Subcutaneous abdominal adipose tissue (tissue), 5 donors: Measurements from ENCODE around the gene CFAP57.

Experiments
- H3K27ac ChIP-seq: one replicate; pipeline ENCODE4 v1.7.0; 2013; ENCODE audit warnings: low read depth, mild to moderate bottlenecking, inconsistent platforms, low read length, moderate library complexity
- H3K27me3 ChIP-seq, 5 donors: one replicate each; pipeline ENCODE4 v1.7.0; 2013; ENCODE audit warnings: low read length in 5 of 5, inconsistent platforms in 1 of 5; ENCODE audit not compliant: control insufficient read depth in 5 of 5, insufficient read depth in 4 of 5
- H3K36me3 ChIP-seq, 5 donors: one replicate each; pipeline ENCODE4 v1.7.0; 2013; ENCODE audit warnings: low read length in 5 of 5; ENCODE audit not compliant: control insufficient read depth in 5 of 5, insufficient read depth in 5 of 5
- H3K4me1 ChIP-seq, 5 donors: one replicate each; pipeline ENCODE4 v1.7.0; 2013; ENCODE audit warnings: low read length in 5 of 5, mild to moderate bottlenecking in 3 of 5, moderate library complexity in 1 of 5; ENCODE audit not compliant: control insufficient read depth in 5 of 5, insufficient read depth in 5 of 5
- H3K4me3 ChIP-seq, 5 donors: one replicate each; pipeline ENCODE4 v1.7.0; 2013; ENCODE audit warnings: low read length in 5 of 5, low read depth in 1 of 5
- H3K9ac ChIP-seq, 5 donors: one replicate each; pipeline ENCODE4 v1.7.0; 2013; ENCODE audit warnings: low read length in 5 of 5, mild to moderate bottlenecking in 4 of 5, moderate library complexity in 3 of 5
- H3K9me3 ChIP-seq, 5 donors: one replicate each; pipeline ENCODE4 v1.7.0; 2013; ENCODE audit warnings: low read length in 5 of 5; ENCODE audit not compliant: control insufficient read depth in 5 of 5
- donor health status: healthy.
- donor health status: healthy.
- donor health status: healthy.
- donor health status: healthy.
- donor health status: healthy.

The CFAP57 gene

DNA sequence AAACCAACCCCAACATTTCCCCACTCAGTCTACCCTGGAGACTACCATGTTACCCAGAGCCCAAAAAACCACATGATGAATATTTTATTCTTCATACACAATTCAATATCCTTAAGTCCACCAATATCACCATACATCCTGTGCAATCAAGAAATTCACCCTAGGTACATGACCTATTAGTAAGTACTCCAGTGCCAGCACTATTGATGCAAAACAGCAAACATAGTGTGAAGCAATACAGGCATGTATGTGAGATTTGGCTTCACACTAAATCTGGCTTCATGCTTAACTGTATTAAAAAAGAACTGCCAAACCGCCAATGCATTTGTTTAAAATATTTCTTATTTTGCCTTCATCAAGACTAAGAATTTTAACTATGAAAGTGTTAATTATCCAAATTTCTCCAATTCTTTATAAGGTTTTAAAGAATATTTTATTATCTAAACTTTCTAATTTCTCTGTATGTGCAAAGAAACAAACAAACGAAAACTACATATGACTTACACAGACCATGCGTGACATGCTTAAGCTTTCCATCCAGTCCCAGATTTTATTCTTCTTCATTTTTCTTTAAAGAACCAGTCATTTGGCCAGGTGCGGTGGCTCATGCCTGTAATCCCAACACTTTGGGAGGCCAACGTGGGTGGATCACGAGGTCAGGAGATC is 75.3 kb downstream of the CFAP57 start:
- Histone ChIP-seq H3K9ac (no peak overlapping the region), H3K36me3 (no peaks in the 10 kb centered on the region), H3K4me3 (no peak overlapping the region), H3K4me1 (peaks cover 0 to 12% (median 5%) of the 10 kb centered on the region in 5 donors), H3K9me3 (peaks cover 0 to 10% (median 0%) of the 10 kb centered on the region in 5 donors), H3K27ac (no peak overlapping the region), H3K27me3 (no peaks in the 10 kb centered on the region)

DNA sequence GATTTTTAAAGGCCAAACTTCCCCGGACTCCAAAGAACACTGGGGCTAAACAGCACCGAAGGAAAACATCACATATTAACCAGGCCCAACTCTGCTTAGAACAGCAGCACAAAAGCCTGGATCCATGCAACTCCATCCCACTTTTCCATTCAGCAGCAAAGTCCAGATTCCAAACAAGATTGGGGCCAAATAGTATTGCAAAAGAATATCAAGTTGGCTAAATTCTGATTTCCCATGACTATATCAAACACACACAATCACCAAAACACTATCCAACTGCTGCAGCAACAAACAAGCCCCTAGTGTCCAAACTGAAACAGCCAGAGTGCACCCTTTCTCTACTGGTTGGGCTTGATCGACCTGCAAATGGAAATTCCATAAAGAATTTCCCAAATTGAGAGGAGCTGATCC is 78.2 kb downstream of the CFAP57 start:
- no peak overlapping the region for H3K9ac ChIP-seq
- no peaks in the 10 kb centered on the region for H3K36me3 ChIP-seq
- H3K9me3 ChIP-seq = peaks cover 0 to 10% (median 0%) of the 10 kb centered on the region in 5 donors

DNA sequence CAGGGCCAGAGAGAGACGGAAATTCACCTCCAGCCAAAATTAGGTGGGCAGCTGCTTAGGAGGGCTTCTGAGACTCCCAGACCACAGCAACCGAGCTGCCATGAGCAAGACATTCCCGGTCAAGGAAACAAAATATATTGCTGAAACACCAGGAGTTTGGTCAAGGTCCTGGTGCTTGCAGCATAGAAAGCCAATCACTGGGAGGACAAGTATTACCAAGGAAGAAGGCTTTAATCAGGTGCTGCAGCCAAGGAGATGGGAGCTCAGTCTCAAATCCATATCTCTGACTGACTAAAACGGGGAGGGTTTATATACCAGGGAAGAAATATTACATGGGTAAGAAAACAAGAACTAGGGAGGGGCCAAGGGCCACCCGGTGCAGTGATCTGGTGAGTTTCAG is 78.9 kb downstream of the CFAP57 start:
- peaks cover 0 to 17% (median 9%) of the 10 kb centered on the region in 5 donors for H3K4me1 ChIP-seq

More for the DNA sequence above, 78.2 kb downstream of the CFAP57 start:
- no peaks in the 10 kb centered on the region for H3K27me3 ChIP-seq
- no peak overlapping the region for H3K4me3 ChIP-seq
- no peak overlapping the region for H3K27ac ChIP-seq
- peaks cover 0 to 14% (median 7%) of the 10 kb centered on the region in 5 donors for H3K4me1 ChIP-seq

DNA sequence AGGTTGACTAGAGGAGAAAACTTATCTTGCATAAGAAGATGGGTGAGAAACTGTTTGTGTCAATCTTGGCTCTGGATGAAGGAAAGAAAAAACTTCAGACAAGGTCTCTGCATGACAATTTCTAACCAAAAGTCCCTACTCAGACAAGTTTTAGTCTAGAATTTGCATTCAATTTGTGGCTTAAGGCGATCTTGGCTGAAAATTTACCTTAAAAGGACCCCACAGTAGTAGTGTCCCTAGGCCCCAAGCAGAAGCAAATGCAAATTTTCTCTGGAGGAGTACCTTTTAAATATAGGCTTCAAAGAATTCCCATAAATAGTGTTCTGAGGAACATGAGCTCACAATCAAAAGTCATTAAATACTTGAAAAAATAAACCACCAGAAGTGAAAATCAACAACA is 80.1 kb downstream of the CFAP57 start:
- no peak overlapping the region for H3K4me3 ChIP-seq
- H3K27me3 ChIP-seq = no peaks in the 10 kb centered on the region
- H3K4me1 ChIP-seq = peaks cover 0 to 17% (median 9%) of the 10 kb centered on the region in 5 donors
- H3K27ac ChIP-seq = no peak overlapping the region
- H3K9me3 ChIP-seq = peaks cover 0 to 5% (median 0%) of the 10 kb centered on the region in 5 donors
- H3K9ac ChIP-seq = no peak overlapping the region
- no peaks in the 10 kb centered on the region for H3K36me3 ChIP-seq

More for the DNA sequence above, 78.9 kb downstream of the CFAP57 start:
- Histone ChIP-seq H3K36me3 (no peaks in the 10 kb centered on the region), H3K4me3 (no peak overlapping the region), H3K27me3 (no peaks in the 10 kb centered on the region), H3K9ac (no peak overlapping the region), H3K27ac (no peak overlapping the region), H3K9me3 (peaks cover 0 to 10% (median 0%) of the 10 kb centered on the region in 5 donors)

DNA sequence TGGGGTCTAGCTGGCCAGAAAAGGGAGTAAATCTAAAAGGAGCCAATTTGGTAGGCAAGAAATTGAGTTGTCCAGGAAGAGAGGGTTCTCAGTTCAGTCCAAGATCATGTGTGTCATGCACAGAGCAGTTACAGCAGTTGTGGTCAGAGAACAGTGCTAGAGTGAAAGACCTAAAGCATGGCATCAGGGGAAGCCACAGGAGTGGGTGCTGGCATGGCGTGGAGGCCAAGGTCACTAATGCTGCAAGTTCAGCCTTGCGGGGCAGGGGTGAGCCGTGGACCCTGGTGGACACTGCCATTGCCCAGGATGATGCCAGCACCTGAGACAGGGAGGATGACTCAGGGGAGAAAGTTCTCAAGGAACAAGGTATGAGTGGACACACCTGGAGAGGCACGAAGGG is 81.0 kb downstream of the CFAP57 start:
- Histone ChIP-seq H3K4me1 (peaks cover 2 to 22% (median 9%) of the 10 kb centered on the region in 5 donors), H3K36me3 (no peaks in the 10 kb centered on the region), H3K4me3 (no peak overlapping the region), H3K9me3 (no peaks in the 10 kb centered on the region), H3K9ac (no peak overlapping the region), H3K27ac (no peak overlapping the region), H3K27me3 (no peaks in the 10 kb centered on the region)

DNA sequence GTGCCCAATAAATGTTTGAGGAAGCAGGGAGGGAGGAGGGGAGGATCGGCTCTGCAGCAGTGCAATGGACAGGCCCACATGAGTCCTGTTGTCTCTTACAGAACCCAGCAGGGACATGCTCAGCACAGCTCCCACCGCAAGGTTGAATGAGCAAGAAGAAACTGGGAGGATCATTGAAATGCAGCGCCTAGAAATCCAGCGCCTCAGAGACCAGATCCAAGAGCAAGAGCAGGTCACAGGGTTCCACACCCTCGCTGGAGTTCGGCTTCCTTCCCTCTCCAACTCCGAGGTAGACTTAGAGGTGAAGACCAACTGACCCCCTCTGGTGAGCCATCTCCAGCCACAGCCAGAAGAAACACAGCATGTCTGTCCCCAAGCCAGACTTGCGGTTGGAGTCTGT is 81.7 kb downstream of the CFAP57 start:
- Histone ChIP-seq H3K4me1 (peaks cover 2 to 26% (median 9%) of the 10 kb centered on the region in 5 donors), H3K36me3 (no peaks in the 10 kb centered on the region), H3K4me3 (no peak overlapping the region), H3K9ac (no peak overlapping the region), H3K9me3 (no peaks in the 10 kb centered on the region), H3K27ac (no peak overlapping the region), H3K27me3 (no peaks in the 10 kb centered on the region)

DNA sequence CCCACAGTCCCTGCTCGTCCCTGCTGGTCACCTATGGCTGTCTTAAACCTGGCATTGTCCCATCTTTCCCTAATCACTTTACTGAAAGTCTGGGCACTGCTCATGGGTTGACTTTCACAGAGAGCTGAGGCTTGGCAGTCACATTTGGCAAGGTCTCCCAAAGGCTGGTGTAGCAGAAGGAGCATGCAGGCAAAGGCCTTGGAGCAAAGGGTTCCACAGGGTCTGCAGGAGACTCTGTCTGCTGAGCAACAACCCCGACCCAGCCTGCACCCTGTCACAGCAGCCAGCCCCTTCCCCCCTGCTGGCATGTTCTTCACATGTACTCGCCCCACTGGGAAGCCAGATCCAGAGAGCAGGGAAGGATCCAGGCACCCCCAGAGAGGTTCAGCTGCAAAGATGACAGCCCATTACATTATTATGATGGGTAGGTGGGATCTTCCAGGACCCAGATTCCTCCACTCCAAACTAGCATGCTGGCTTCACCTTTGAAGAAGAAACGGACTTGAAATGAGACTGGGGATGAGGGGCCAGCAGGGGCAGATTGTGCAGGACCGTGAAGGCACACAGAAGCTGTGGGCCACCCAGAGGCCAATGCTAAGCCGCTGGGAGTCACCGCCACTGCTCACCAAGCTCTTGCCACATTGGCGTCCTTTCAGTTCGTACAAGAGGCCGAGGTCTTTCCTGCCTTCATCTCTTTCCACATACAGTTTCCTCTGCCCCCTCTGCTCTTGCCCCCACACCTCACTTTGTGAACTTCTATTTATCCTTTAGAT is 83.5 kb downstream of the CFAP57 start:
- H3K36me3 ChIP-seq = no peaks in the 10 kb centered on the region
- H3K9ac ChIP-seq = no peak overlapping the region
- H3K9me3 ChIP-seq = no peaks in the 10 kb centered on the region
- H3K4me3 ChIP-seq = no peak overlapping the region
- peaks cover 0 to 19% (median 8%) of the 10 kb centered on the region in 5 donors for H3K4me1 ChIP-seq
- no peak overlapping the region for H3K27ac ChIP-seq
- H3K27me3 ChIP-seq = no peaks in the 10 kb centered on the region

DNA sequence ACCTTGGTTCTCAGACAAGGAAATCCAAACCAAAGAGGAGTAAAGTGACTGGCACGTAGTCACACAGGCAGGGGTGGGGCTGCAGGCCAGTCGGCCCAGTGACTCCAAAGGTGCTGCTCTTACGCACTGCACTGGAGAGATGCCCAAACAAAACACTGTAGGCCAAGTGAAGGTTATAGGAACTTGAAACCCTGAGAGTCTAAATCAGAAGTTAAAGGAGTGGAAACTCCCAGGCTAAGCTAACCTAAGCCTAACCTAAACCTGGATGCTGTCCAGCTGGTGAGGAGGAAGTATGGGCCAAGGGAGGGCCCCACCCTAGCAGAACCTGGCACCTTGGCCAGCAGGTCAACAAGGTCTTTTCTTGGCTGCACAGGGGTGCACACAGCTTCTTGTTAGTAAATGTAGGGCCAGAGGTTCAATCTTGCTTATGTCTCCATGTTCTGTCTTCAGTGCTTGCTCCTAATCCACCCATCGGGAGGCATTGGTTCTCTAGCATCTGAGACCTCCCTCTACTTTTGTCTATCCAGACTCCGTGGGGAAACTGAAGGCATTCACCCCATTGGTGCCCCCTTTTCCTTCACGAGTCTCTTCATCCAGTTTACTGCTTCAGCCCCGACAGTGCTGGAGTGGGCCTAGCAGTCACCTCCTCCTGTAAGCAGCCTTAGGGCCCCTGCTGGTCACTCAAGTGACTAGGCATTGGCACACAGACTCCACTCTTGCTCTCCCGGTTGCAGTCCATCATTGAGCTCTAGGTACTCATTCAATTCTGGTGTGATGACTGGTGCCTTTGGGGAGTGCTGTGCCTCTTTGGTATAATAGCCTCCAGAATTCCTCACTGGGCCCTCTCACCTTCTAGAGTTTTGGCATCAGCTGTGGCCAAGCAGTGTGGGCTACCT is 84.8 kb downstream of the CFAP57 start:
- Histone ChIP-seq H3K27me3 (no peaks in the 10 kb centered on the region), H3K9ac (no peak overlapping the region), H3K4me3 (no peak overlapping the region), H3K27ac (no peak overlapping the region), H3K36me3 (no peaks in the 10 kb centered on the region), H3K9me3 (no peaks in the 10 kb centered on the region), H3K4me1 (peaks cover 0 to 14% (median 6%) of the 10 kb centered on the region in 5 donors)

DNA sequence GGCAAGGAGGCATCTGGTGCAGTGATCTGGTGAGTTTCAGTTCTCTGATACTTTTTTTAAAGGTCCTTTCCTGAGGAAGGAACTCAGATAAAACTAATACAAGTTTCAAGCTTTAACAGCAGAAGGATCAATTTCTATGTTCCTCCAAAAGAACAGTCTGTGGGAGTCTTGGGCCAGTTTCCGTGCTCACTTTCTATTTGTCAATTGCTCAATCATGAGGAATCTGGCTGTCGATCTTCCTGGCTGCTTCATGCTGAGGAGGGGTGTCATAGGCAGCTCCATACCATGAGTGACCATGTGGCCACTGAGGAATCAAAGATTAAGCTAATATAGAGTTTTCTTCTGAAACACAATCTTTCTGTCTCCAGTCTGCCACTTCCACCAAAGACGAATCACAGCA is 86.2 kb downstream of the CFAP57 start:
- Histone ChIP-seq H3K9me3 (peaks cover 0 to 2% (median 0%) of the 10 kb centered on the region in 5 donors), H3K27me3 (no peaks in the 10 kb centered on the region), H3K27ac (no peak overlapping the region), H3K4me1 (peaks cover 0 to 14% (median 6%) of the 10 kb centered on the region in 5 donors), H3K36me3 (no peaks in the 10 kb centered on the region), H3K9ac (no peak overlapping the region), H3K4me3 (no peak overlapping the region)
